Breast epithelium (tissue), 3 donors: ENCODE data around the gene FAM50B.

Experiments
- CTCF ChIP-seq, 3 donors: fragments of 450-650 bp; IDR thresholded peaks; one replicate each; pipeline ENCODE4 v1.5.1; 2016 to 2017; ENCODE audit warnings: antibody characterized with exemption in 3 of 3, mild to moderate bottlenecking in 3 of 3, moderate library complexity in 3 of 3
- POLR2A ChIP-seq: fragments of 450-650 bp; IDR thresholded peaks from one replicate; pipeline ENCODE4 v1.6.1; 2016; ENCODE audit warnings: antibody characterized with exemption, mild to moderate bottlenecking, moderate library complexity
- POLR2AphosphoS5 ChIP-seq, 3 donors: sonication (generic); formaldehyde crosslinking; IDR thresholded peaks; one replicate each; pipeline ENCODE4 v1.6.1; 2017; ENCODE audit warnings: antibody characterized with exemption in 3 of 3

- TF ChIP-seq CTCF (IDR thresholded peaks at IDR 0.05): no peak
- no peak for TF ChIP-seq POLR2AphosphoS5 (IDR thresholded peaks at IDR 0.05)
- TF ChIP-seq POLR2A: no peak
Measured at GRCh38 chr6:3891883-3892282, 42.7 kb downstream of the FAM50B start.
